HEK293 (cell line): ENCODE measurements around the gene CACNG6.

Experiments used
- CTCF ChIP-seq: fragments of 450-650 bp; formaldehyde crosslinking; IDR thresholded peaks from 2 replicates; pipeline ENCODE4 v1.5.1; 2016; ENCODE audit warnings: missing biosample characterization, missing genetic modification characterization
- KLF16 ChIP-seq: fragments of 450-650 bp; formaldehyde crosslinking; IDR thresholded peaks from 2 replicates; pipeline ENCODE4 v1.5.1; 2017; ENCODE audit warnings: missing biosample characterization, missing genetic modification characterization
- YY1 ChIP-seq: fragments of 450-650 bp; formaldehyde crosslinking; IDR thresholded peaks from 2 replicates; pipeline ENCODE4 v1.5.1; 2018; ENCODE audit warnings: missing biosample characterization, missing genetic modification characterization
- ZBTB21 ChIP-seq: fragments of 450-650 bp; formaldehyde crosslinking; IDR thresholded peaks from 2 replicates; pipeline ENCODE4 v1.5.1; 2017; ENCODE audit warnings: missing biosample characterization, missing genetic modification characterization
- ZNF341 ChIP-seq: fragments of 450-650 bp; formaldehyde crosslinking; IDR thresholded peaks from 2 replicates; pipeline ENCODE4; 2016; ENCODE audit warnings: low read depth, missing biosample characterization, missing genetic modification characterization
- ZNF549 ChIP-seq: fragments of 450-650 bp; IDR thresholded peaks from 2 replicates; pipeline ENCODE4 v1.5.1; 2018; ENCODE audit warnings: missing biosample characterization, missing genetic modification characterization, mild to moderate bottlenecking, inconsistent platforms, moderate library complexity
- ZNF561 ChIP-seq: fragments of 450-650 bp; IDR thresholded peaks from 2 replicates; pipeline ENCODE4 v1.5.1; 2018; ENCODE audit warnings: missing biosample characterization, missing genetic modification characterization, borderline replicate concordance
- ZNF658 ChIP-seq: fragments of 450-650 bp; formaldehyde crosslinking; IDR thresholded peaks from 2 replicates; pipeline ENCODE4; 2016; ENCODE audit warnings: missing biosample characterization, missing genetic modification characterization
- ZNF837 ChIP-seq: fragments of 450-650 bp; formaldehyde crosslinking; IDR thresholded peaks from 2 replicates; pipeline ENCODE4 v1.5.1; 2016; ENCODE audit warnings: missing biosample characterization, missing genetic modification characterization
- TF ChIP-seq, protein P1 (sequence below): fragments of 450-650 bp; formaldehyde crosslinking; IDR thresholded peaks from 2 replicates; pipeline ENCODE4 v1.5.1; 2016; ENCODE audit warnings: missing biosample characterization, missing genetic modification characterization, borderline replicate concordance
- TF ChIP-seq, protein P2 (sequence below): fragments of 450-650 bp; formaldehyde crosslinking; IDR thresholded peaks from 2 replicates; pipeline ENCODE4 v1.5.1; 2017; ENCODE audit warnings: missing biosample characterization, mild to moderate bottlenecking, missing genetic modification characterization, moderate library complexity

DNA sequence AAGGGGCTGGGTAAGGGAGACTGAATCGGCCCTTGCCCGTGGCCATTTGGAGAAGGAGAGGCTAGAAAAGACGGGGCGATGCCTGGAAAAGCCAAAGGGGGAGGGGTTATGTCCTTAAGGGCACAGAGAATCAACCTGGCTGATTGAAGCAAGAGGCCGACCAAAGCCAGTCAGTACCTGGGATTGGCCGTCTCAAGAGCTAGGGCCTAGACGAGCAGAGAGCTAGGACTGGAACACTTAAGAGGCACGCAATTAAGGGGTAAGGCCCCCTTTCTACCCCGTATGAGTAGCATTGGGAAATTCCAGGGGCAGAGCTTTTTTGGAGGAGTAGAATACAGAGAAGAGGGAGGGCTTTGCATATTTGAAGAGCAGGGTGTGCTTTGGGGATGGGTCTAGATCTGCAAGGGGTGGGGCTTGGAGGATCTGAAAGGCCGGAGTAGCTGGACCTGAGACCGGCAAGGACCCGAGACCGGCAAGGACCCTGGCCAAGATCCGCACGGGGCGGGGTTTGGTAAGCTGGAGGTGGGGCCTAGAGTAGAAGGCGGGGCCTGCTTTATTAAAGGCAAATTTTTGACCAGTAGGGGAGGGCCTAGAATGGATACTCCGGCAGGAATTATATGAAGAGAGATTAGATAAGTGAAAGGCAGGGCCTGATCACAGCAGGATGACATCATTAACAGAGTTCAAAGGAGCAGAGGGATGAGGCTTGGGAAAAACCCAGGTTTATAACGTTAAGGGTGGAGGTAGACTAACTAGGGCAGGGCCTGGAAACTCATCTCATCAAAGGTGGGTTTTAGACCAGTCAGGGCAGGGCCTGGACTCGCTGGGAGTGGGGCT lies 10.7 kb upstream of the CACNG6 start:
- TF ChIP-seq CTCF (tag by site-specific recombination) (no peak; the same call in 1 of the 2 replicates), ZBTB21 (peak; percentile 61; the same call in 1 of the 2 replicates), YY1 (tag by site-specific recombination) (no peak), ZNF837 (no peak), KLF16 (tag by site-specific recombination) (no peak), ZNF549 (tag by site-specific recombination) (no peak), ZNF341 (tag by site-specific recombination) (peak; percentile 99), ZNF561 (peak; percentile 35; the same call in 1 of the 2 replicates), ZNF658 (no peak)
- TF ChIP-seq, protein P1, sequence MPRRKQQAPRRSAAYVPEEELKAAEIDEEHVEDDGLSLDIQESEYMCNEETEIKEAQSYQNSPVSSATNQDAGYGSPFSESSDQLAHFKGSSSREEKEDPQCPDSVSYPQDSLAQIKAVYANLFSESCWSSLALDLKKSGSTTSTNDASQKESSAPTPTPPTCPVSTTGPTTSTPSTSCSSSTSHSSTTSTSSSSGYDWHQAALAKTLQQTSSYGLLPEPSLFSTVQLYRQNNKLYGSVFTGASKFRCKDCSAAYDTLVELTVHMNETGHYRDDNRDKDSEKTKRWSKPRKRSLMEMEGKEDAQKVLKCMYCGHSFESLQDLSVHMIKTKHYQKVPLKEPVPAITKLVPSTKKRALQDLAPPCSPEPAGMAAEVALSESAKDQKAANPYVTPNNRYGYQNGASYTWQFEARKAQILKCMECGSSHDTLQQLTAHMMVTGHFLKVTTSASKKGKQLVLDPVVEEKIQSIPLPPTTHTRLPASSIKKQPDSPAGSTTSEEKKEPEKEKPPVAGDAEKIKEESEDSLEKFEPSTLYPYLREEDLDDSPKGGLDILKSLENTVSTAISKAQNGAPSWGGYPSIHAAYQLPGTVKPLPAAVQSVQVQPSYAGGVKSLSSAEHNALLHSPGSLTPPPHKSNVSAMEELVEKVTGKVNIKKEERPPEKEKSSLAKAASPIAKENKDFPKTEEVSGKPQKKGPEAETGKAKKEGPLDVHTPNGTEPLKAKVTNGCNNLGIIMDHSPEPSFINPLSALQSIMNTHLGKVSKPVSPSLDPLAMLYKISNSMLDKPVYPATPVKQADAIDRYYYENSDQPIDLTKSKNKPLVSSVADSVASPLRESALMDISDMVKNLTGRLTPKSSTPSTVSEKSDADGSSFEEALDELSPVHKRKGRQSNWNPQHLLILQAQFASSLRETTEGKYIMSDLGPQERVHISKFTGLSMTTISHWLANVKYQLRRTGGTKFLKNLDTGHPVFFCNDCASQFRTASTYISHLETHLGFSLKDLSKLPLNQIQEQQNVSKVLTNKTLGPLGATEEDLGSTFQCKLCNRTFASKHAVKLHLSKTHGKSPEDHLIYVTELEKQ (tag by site-specific recombination) = no peak
- TF ChIP-seq, protein P2, sequence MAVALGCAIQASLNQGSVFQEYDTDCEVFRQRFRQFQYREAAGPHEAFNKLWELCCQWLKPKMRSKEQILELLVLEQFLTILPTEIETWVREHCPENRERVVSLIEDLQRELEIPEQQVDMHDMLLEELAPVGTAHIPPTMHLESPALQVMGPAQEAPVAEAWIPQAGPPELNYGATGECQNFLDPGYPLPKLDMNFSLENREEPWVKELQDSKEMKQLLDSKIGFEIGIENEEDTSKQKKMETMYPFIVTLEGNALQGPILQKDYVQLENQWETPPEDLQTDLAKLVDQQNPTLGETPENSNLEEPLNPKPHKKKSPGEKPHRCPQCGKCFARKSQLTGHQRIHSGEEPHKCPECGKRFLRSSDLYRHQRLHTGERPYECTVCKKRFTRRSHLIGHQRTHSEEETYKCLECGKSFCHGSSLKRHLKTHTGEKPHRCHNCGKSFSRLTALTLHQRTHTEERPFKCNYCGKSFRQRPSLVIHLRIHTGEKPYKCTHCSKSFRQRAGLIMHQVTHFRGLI = no peak; the same call in 1 of the 2 replicates
